GM12875 (cell line): Measurements from ENCODE around the gene TCOF1.

ENCODE experiments used
- H3K4me3 ChIP-seq: one replicate; pipeline ENCODE4 v1.5.1; 2011; ENCODE audit warnings: low read depth, low read length, control low read depth
- CTCF ChIP-seq: IDR thresholded peaks from 2 replicates; pipeline ENCODE4 v1.5.1; 2011; ENCODE audit warnings: low read depth, mild to moderate bottlenecking, control low read depth, inconsistent platforms, low read length, moderate library complexity, borderline replicate concordance; ENCODE audit not compliant: insufficient read depth

Gene TCOF1

GRCh38 chr5:150409638-150410523, 52.4 kb downstream of the TCOF1 start:
- H3K4me3 ChIP-seq: peak overlapping the region; percentile 97
- TF ChIP-seq CTCF: no peak

GRCh38 chr5:150410524-150411244, 53.2 kb downstream of the TCOF1 start:
- TF ChIP-seq CTCF: no peak
- H3K4me3 ChIP-seq: peak overlapping the region; percentile 97

- TF ChIP-seq CTCF: no peak
- H3K4me3 ChIP-seq: peak overlapping the region; percentile 97
Measured at GRCh38 chr5:150411245-150411979, 53.9 kb downstream of the TCOF1 start.

- peak within 1 kb of the TSS; percentile 97 for H3K4me3 ChIP-seq
- TF ChIP-seq CTCF: no peak
Measured at GRCh38 chr5:150412319-150413175, 55.0 kb downstream of the TCOF1 start, which contains the start of gene CD74. Gene CD74 (minus strand): TSS chr5:150412910. CDS start chr5:150412749, 161 bp downstream.

GRCh38 chr5:150413176-150413901, 55.8 kb downstream of the TCOF1 start:
- no peak for TF ChIP-seq CTCF
- peak overlapping the region; percentile 24 for H3K4me3 ChIP-seq

GRCh38 chr5:150413902-150414790, 56.6 kb downstream of the TCOF1 start:
- H3K4me3 ChIP-seq: peak overlapping the region; percentile 6
